NCI-H187 treated with DMSO at 0.1 percent for 48 hours (cell line): ENCODE measurements around the gene NMRAL1.

Source experiments
- DNase-seq: peaks from one replicate; lab custom pipeline; 2025; lab: John Stamatoyannopoulos, UW

Gene NMRAL1

GRCh38 chr16:4505356-4506147, 31.1 kb upstream of the NMRAL1 start:
- DNase-seq, result no peak

GRCh38 chr16:4501071-4501478, 26.6 kb upstream of the NMRAL1 start:
- no peak for DNase-seq

DNA sequence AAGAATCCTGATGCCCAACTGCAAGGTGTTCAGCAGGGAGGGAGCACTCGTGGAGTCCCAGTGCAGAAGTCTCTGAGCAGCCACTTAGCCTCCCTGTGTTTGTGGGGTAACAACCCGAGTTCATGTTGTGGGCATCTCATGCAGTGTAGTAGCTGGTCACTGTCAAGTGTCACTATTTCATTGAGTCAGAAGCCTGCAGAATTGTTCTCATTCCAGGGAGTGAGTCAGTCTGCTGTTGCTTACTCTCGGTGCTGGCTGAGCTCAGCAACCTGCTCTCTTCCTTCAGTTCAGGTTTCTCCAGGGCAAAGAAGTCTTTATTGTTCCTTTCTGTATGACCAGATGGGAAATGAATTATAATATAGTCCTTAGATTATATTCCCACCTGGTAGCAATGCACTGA, 25.8 kb upstream of the NMRAL1 start:
- no peak for DNase-seq

DNA sequence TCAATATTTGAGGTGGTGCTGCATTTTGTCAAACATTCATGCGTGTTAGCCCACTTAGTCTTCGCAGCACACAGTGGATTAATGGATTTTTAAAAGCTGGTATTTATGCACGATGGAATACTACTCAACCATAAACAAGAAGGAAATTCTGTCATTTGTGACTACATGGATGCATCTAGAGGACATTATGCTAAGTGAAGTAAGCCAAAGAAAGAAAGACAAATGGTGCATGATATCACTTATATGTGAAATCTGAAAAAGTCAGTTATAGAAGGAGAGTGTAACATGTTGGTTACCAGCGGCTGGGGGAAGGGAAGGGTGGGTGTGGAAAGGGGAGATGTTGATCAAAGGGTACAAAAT, 24.8 kb upstream of the NMRAL1 start:
- DNase-seq, result no peak

DNA sequence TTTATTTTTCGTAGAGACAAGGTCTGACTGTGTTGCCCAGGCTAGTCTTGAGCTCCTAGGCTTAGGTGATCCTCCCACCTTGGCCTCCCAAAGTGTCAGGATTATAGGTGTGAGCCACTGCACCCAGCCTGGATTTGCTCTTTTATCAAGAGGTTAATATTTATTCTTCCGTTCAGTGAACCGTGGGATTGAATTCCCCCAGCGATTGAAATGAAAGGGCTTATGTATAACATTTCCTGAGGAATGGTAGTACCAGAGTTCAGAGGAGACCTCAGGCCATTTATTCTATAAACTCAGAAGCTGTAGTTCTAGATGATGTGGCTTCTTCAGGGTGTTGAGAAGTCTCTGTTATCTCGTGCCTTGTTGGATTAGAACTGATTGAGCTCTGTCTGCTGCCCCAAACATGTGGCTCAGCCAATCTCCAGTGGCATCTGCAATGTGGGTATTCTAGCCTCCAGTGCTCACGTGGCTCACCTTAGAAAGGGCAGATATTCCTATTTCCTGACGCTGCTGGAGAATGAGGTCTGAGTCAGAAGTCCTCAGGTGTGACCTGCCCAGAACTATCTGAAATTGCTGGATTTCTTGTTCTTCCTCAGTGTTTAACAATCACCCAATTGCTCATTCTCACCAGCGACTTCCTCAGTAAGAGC, 24.2 kb upstream of the NMRAL1 start:
- no peak for DNase-seq

GRCh38 chr16:4496305-4496704, 21.9 kb upstream of the NMRAL1 start:
- DNase-seq, result no peak

GRCh38 chr16:4495766-4496165, 21.3 kb upstream of the NMRAL1 start:
- DNase-seq, result no peak

GRCh38 chr16:4494746-4495490, 20.5 kb upstream of the NMRAL1 start:
- DNase-seq, result no peak

- DNase-seq, result no peak
Observed at GRCh38 chr16:4491898-4492297, 17.5 kb upstream of the NMRAL1 start.

GRCh38 chr16:4489030-4489429, 14.6 kb upstream of the NMRAL1 start:
- DNase-seq, result no peak

DNA sequence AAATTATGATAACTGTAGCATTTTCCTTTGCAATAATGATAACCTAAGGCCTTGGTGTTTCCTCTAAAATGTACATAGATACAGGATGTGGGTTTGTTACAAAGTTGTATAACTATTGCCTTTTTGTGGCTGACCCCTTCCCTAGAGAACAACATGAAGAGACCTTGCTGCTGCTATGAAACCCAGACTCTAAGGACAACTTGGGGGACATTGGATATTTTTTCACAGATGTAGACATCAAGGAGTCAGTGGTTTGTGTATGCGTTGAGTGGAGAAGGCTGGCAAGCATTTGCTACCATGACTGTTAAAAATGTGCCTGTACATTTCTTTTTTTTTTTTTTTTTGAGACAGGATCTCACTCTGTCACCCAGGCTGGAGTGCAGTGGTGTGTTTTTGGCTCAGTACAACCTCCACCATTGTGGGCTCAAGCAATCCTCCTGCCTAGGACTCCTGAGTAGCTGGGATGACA, 14.1 kb upstream of the NMRAL1 start:
- DNase-seq, result no peak

GRCh38 chr16:4487955-4488498, 13.6 kb upstream of the NMRAL1 start:
- no peak for DNase-seq

- DNase-seq, result no peak
Observed at GRCh38 chr16:4486126-4486893, 11.9 kb upstream of the NMRAL1 start.

GRCh38 chr16:4481963-4482362, 7.5 kb upstream of the NMRAL1 start:
- no peak for DNase-seq

DNA sequence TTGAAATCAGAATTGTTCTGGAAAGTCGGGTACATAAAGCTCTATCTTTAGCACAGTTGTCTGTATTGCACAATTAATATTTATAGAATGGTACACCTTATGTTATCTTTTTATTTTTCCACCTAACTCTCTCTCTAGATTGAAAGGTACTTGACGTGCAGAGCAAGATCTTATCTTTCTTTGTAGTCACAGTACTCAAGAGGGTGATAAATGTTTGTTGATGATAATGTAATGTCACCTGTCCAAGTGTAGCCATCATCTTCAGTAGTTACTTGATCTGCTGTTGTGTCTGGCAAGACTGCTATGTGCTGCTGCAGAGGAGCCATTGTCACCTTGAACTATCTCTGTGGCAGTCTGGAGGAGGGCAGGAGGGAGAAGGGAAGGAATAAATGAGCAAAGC, 7.1 kb upstream of the NMRAL1 start:
- DNase-seq, result no peak

DNA sequence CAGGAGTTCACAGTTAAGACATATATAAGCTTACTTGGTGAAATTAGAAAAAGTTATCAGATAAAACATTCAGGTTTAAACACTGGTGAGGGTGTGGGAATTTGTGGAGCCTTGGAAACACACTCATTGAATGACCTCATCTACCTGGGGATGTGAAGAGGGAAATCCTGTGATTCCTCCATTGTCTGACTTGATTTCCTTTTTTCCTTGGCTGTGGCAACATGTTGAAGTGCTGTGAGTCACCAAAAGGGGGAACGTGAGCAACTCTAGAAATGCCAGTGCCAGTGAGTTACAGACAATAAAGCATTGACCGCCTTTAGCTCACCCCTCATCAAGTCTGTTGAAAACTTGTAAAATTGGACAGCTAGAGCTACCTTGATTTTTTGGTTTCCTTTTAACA, 3.5 kb upstream of the NMRAL1 start:
- no peak for DNase-seq

DNA sequence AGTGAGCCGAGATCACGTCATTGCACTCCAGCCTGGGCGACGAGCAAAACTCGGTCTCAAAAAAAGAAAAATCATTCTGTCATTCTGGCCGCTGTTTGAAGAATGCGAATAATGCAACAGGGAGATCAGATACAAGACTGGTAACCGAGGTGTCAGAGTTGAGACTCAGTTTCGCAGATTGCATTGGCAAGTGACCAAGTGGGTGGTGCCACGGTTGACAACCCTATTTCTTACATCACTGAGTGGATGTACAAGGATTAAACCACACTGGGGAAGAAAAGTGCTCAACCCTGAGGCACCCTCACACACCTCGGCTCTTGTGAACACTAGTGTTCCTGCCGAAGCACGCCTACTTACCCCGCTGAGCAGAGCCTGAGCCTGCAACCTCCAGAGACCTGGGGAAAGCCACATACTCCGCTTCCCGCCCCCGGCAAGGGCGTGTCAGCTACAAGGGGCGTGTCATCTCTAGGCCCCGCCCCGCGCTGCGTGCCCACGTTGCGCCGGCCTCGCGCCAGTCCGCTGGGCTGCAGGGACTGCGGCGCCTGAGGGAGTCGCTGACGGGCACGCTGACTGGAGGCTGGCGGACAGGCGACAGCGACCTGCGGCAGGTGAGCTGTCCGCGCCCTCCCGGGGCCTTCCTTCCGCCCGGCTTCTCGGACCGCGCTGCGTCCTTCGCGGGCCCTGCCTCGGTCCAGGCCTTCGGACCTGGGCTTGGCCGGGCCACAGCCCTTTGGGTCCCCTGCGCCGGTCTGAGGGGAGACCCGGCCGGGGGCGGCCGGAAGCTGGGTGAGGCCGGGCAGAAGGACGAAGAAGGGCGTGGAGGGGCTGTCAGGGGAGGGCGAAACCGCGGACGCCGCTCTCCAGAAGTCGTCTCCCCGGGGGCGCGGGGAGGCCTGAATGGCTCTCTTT, 1.7 kb upstream of the NMRAL1 start, which contains the start of gene HMOX2:
Gene HMOX2, plus strand, starts transcription at position 519 of the 909 bp plus-strand sequence. CDS start 29,127 bp downstream, outside the sequence.
- DNase-seq, result no peak

DNA sequence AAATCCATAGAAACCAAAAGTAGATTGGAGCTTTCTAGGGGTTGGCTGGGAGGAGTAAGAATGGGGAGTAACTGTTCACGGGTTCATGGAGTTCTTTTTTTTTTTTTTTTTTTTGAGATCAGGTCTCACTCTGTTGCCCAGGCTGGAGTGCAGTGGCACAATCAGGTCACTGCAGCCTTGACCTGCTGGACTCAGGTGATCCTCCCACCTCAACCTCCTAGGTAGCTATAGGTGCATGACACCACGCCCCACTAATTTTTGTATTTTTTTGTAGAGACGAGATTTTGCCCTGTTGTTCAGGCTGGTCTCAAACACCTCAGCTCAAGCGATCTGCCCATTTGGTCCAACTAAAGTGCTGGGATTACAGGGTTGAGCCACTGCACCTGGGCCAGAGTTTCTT, 1.5 kb downstream of the NMRAL1 start:
- DNase-seq, result no peak

- no peak for DNase-seq
Observed at GRCh38 chr16:4471869-4472268, 2.6 kb downstream of the NMRAL1 start.

- DNase-seq, result no peak
Observed at GRCh38 chr16:4468972-4469371, 5.5 kb downstream of the NMRAL1 start.

DNA sequence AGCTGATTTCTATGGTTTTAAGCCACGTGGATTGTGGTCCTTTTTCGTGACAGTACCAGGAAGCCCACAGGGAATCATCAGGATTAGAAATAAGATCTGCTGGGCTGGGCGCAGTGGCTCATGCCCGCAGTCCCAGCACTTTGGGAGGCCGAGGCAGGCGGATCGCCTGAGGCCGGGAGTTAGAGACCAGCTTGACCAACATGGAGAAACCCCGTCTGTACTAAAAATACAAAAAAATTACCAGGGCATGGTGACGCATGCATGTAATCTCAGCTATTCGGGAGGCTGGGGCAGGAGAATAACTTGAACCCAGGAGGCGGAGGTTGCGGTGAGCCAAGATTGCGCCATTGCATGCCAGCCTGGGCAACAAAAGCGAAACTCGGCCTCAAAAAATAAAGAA, 6.5 kb downstream of the NMRAL1 start:
- DNase-seq, result no peak
